NCI-H187 treated with DMSO at 0.1 percent for 48 hours (cell line): ENCODE data around the gene C2orf78.
"Not testable (repeated sequence)": the region's sequence is repeated elsewhere in the genome, so short reads cannot be mapped to it uniquely, and the experiment has no call there.

Experiments
- DNase-seq: peaks from one replicate; lab custom pipeline; 2025; lab: John Stamatoyannopoulos, UW

C2orf78 gene

GRCh38 chr2:73783883-73784282, at the start of gene C2orf78:
Gene C2orf78, plus strand, starts transcription at chr2:73784183. Its CDS starts 127 bp downstream, at chr2:73784310.
- not testable (repeated sequence) for DNase-seq

DNA sequence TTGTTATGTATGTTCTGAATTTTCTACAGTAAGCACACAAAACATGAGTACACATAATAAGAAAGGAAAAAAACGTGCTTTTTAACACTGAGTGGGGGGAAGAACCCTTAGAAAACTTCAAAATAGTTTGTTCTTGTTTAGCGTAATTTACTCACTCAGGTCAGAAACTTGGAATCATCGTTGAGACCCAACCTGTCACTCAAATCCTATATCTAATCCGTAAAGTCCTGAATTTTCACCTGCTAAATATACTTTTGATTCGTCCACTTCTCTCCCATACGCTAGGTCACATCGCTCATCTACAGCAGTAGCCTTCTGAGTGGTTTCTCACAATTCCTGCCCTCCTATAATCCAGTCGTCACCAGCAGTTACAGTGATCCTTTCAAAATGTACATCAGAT, 47.6 kb upstream of the C2orf78 start:
- DNase-seq, result no peak

- peak; percentile 69 for DNase-seq
Observed at GRCh38 chr2:73736855-73737779, 46.9 kb upstream of the C2orf78 start, which contains the start of gene TPRKB. Gene TPRKB, minus strand, starts transcription at chr2:73737345. Its CDS starts 2,776 bp downstream, at chr2:73734569.

DNA sequence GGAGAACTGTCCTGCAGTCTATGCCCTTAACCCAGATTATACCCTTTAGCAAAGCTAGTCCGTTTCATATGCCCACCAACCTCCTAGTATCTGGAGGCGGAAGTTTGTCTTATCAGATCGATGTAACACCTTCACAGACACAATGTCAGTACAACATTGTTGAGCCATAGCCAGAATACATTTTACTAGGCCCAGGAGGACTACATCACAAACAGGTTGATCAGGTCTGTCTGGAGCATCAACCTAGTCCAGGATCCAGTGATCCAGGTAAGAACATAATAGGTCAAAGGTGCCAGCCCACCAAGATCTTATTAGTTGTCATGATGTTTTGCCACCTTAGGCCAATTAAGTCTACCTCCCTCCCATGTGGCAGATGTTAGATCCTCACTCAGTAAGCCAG, 44.9 kb upstream of the C2orf78 start:
- no peak for DNase-seq

DNA sequence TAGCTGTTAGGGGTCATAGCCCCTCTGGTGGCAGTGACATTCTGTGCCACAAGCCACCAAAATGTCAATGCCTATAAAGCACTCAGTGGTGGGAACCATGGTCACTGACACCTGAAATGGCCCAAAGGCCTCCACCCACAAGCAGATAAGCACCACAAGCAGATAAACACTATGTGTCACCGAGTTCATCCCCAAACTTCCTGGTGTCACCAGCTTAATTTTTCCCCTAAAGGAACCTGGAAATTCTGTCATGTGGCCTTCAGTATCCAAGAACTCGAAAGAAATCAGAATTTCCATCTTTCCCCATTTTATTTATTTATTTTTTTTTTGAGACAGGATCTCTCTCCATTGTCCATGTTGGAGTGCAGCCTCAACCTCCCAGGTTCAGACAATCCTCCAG, 43.2 kb upstream of the C2orf78 start:
- DNase-seq, result no peak

- DNase-seq, result no peak
Observed at GRCh38 chr2:73746015-73746876, 37.7 kb upstream of the C2orf78 start.

GRCh38 chr2:73746877-73747208, 37.1 kb upstream of the C2orf78 start:
- no peak for DNase-seq

- no peak for DNase-seq
Observed at GRCh38 chr2:73749314-73749713, 34.7 kb upstream of the C2orf78 start.

DNA sequence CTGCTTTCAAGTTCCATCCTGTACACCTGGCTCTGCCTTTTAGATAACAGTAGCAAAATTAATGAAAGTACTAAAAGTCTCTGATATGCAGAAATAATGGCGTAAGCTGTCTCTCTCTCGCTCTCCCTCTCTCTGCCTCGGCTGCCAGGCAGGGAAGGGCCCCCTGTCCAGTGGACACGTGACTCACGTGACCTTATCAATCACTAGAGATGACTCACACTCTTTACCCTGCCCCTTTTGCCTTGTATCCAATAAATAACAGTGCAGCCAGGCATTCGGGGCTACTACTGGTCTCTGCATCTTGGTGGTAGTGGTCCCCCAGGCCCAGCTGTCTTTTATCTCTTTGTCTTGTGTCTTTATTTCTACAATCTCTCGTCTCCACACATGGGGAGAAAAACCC, 29.7 kb upstream of the C2orf78 start:
- DNase-seq, result not testable (repeated sequence)

- no peak for DNase-seq
Observed at GRCh38 chr2:73759285-73759764, 24.7 kb upstream of the C2orf78 start.

GRCh38 chr2:73759904-73760303, 24.1 kb upstream of the C2orf78 start:
- no peak for DNase-seq

DNA sequence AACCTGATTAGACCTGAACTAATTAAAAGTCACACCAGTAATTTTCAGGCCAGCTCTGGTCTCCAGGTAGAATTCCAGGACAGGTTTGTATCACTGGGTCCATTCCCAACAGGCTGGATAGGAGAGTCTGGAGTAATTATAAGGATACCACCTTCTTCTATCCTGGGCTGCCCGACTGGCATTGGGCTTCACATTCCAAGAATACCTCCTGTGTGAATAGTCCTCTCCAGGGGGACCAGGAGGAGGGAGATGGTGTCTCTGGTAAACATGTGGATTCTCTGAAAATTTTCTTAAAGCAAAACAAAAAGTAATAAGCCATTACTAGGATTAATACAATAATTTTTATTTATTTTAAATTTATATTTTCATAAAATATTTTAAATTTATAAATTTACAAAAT, 21.4 kb upstream of the C2orf78 start:
- no peak for DNase-seq

DNA sequence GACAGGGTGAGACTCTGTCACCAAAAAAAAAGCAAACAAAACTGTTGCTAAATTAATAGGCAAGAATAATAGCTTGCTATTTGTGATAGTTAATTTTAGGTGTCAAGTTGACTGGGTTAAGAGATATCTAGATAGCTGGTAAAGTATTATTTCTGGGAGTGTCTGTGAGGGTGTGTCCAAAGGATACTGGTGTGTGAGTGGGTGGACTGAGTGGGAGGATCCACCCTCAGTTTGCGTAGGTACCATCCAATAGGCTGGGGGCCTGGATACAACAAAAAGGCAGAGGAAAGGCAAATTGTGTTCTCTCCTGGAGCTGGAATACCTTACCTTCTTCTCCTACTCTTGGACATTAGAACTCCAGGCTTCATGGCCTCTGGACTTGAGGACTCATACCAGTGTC, 19.0 kb upstream of the C2orf78 start:
- no peak for DNase-seq

GRCh38 chr2:73766349-73766748, 17.6 kb upstream of the C2orf78 start:
- DNase-seq, result no peak

- no peak for DNase-seq
Observed at GRCh38 chr2:73766994-73767393, 17.0 kb upstream of the C2orf78 start.

- no peak for DNase-seq
Observed at GRCh38 chr2:73770725-73771124, 13.3 kb upstream of the C2orf78 start.

DNA sequence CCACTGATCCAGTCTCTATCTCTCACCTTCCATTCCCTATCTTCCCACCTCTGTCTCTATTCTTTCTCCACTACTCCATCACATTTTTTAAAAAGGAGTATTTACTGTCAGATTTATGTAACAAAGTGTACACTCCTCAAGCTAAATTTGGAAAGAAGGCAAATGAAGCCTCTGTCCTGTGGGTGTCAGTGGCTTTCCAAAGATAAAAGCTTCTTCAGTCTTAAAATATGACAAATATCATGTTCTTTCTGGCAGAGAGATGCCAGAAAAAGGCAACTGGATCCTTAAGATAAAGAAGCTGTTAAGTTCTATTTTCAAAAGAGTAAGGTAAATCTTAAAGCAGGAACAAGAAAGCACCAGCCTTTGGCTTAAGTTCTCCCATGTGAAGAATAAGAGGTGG, 11.2 kb upstream of the C2orf78 start:
- no peak for DNase-seq

GRCh38 chr2:73776381-73776780, 7.6 kb upstream of the C2orf78 start:
- DNase-seq, result no peak

DNA sequence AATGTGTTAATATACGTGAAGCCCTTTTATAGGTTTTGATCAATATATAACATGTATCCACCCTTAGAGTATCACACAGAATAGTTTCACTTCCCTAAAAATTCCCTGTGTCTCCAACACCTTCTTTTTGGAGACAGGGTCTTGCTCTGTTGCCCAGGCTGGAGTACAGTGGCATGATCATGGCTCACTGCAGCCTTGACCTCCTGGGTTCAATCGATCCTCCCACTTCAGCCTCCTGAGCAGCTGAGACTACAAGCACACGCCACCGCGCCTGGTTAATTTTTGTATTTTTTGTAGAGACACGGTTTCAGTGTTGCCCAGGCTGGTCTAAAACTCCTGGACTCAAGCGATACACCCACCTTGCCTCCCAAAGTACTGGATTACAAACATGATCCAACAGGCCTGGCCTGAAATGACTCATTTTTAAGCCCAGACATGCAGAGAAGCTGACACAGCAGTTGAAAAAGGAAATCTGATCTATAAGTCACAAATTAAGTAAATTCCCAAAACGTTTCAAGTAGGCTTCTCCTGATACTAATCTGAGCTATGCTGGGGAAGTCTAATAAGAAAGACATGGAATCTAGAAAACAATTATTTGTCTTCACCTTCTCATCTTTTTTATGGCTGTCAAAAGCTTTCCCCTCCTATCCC, 7.0 kb upstream of the C2orf78 start:
- no peak for DNase-seq

GRCh38 chr2:73778867-73779466, 5.0 kb upstream of the C2orf78 start:
- not testable (repeated sequence) for DNase-seq

GRCh38 chr2:73779467-73780236, 4.3 kb upstream of the C2orf78 start, which contains the start of gene DUSP11:
Gene DUSP11, minus strand, starts transcription at chr2:73780103. Its CDS starts 129 bp downstream, at chr2:73779974.
- peak; percentile 3 for DNase-seq
